H9 (cell line): Measurements from ENCODE around the gene DNAJC6. TPM values are rescaled to one million over a fixed set of nuclear protein-coding genes. Genes with fewer than 3 reads are reported as not detected.

Experiments
- DNase-seq: peaks from one replicate; pipeline ENCODE4 v3.0.0-alpha.2; 2017
- H2AFZ ChIP-seq: one replicate; pipeline ENCODE4 v1.6.1; 2013; ENCODE audit warnings: mild to moderate bottlenecking, low read length, control low read depth, moderate library complexity
- H2AK5ac ChIP-seq: 2 replicates; pipeline ENCODE4 v1.6.1; 2013; ENCODE audit warnings: low read length, control low read depth, mixed read lengths; ENCODE audit not compliant: insufficient read length
- H2BK120ac ChIP-seq: one replicate; pipeline ENCODE4 v1.6.1; 2013; ENCODE audit warnings: low read depth, mild to moderate bottlenecking, low read length, control low read depth, inconsistent platforms; ENCODE audit not compliant: poor library complexity, severe bottlenecking
- H2BK12ac ChIP-seq: 2 replicates; pipeline ENCODE4 v1.6.1; 2013; ENCODE audit warnings: low read length, control low read depth, mixed read lengths, low read depth; ENCODE audit not compliant: insufficient read length
- H2BK15ac ChIP-seq: 2 replicates; pipeline ENCODE4 v1.6.1; 2013; ENCODE audit warnings: low read depth, low read length, control low read depth
- H2BK20ac ChIP-seq: one replicate; pipeline ENCODE4 v1.6.1; 2013; ENCODE audit warnings: low read depth, mild to moderate bottlenecking, low read length, control low read depth, inconsistent platforms; ENCODE audit not compliant: poor library complexity, severe bottlenecking
- H2BK5ac ChIP-seq: 2 replicates; pipeline ENCODE4 v1.6.1; 2013; ENCODE audit warnings: low read length, control low read depth, mixed read lengths; ENCODE audit not compliant: insufficient read length
- H3K14ac ChIP-seq: 2 replicates; pipeline ENCODE4 v1.6.1; 2013; ENCODE audit warnings: low read length, control low read depth; ENCODE audit not compliant: insufficient read depth
- H3K18ac ChIP-seq: 2 replicates; pipeline ENCODE4 v1.6.1; 2013; ENCODE audit warnings: low read depth, mild to moderate bottlenecking, mixed read lengths, low read length, control low read depth; ENCODE audit not compliant: insufficient read length
- H3K23ac ChIP-seq: 2 replicates; pipeline ENCODE4 v1.6.1; 2013; ENCODE audit warnings: low read length, control low read depth, mixed read lengths, low read depth; ENCODE audit not compliant: insufficient read length
- H3K23me2 ChIP-seq: 2 replicates; pipeline ENCODE4 v1.6.1; 2013; ENCODE audit warnings: low read depth, mild to moderate bottlenecking, mixed read lengths, low read length, control low read depth; ENCODE audit not compliant: insufficient read length, poor library complexity, severe bottlenecking
- H3K27ac ChIP-seq: 2 replicates; pipeline ENCODE4 v1.5.1; 2013; ENCODE audit warnings: low read length, control low read depth, mixed read lengths, low read depth; ENCODE audit not compliant: insufficient read length
- H3K27me3 ChIP-seq: 2 replicates; pipeline ENCODE4 v1.6.1; 2013; ENCODE audit warnings: low read length, control low read depth, inconsistent platforms; ENCODE audit not compliant: insufficient read depth
- H3K4ac ChIP-seq: 2 replicates; pipeline ENCODE4 v1.6.1; 2013; ENCODE audit warnings: low read depth, mild to moderate bottlenecking, control low read depth, inconsistent platforms, low read length, moderate library complexity
- H3K4me1 ChIP-seq: 2 replicates; pipeline ENCODE4 v1.6.1; 2013; ENCODE audit warnings: low read length, control low read depth, inconsistent platforms; ENCODE audit not compliant: insufficient read depth
- H3K4me2 ChIP-seq: 2 replicates; pipeline ENCODE4 v1.6.1; 2013; ENCODE audit warnings: low read length, control low read depth, mixed read lengths; ENCODE audit not compliant: insufficient read length, insufficient read depth
- H3K56ac ChIP-seq: 2 replicates; pipeline ENCODE4 v1.6.1; 2013; ENCODE audit warnings: low read depth, mild to moderate bottlenecking, mixed read lengths, low read length, control low read depth; ENCODE audit not compliant: insufficient read length
- H3K79me1 ChIP-seq: 2 replicates; pipeline ENCODE4 v1.6.1; 2013; ENCODE audit warnings: low read depth, mild to moderate bottlenecking, moderate library complexity, low read length, control low read depth, inconsistent platforms; ENCODE audit not compliant: insufficient read depth, poor library complexity, severe bottlenecking
- H3K79me2 ChIP-seq: 2 replicates; pipeline ENCODE4 v1.6.1; 2013; ENCODE audit warnings: low read length, control low read depth, inconsistent platforms; ENCODE audit not compliant: insufficient read depth
- H3K9ac ChIP-seq: 2 replicates; pipeline ENCODE4 v1.6.1; 2013; ENCODE audit warnings: low read length, control low read depth, mixed read lengths; ENCODE audit not compliant: insufficient read length; ENCODE audit errors: extremely low read depth
- H3K9me3 ChIP-seq: one replicate; pipeline ENCODE4 v1.6.1; 2013; ENCODE audit warnings: low read depth, low read length, inconsistent platforms; ENCODE audit not compliant: control insufficient read depth
- H3T11ph ChIP-seq: one replicate; pipeline ENCODE4 v1.6.1; 2013; ENCODE audit warnings: mild to moderate bottlenecking, low read length, control low read depth, inconsistent platforms
- H4K20me1 ChIP-seq: one replicate; pipeline ENCODE4 v1.6.1; 2013; ENCODE audit not compliant: control insufficient read depth, insufficient read length, insufficient read depth
- H4K5ac ChIP-seq: 2 replicates; pipeline ENCODE4 v1.6.1; 2013; ENCODE audit warnings: low read depth, mild to moderate bottlenecking, mixed read lengths, low read length, control low read depth; ENCODE audit not compliant: insufficient read length
- H4K8ac ChIP-seq: replicated peaks from 2 replicates; pipeline ENCODE4 v1.6.1; 2013; ENCODE audit warnings: low read length, control low read depth, mixed read lengths, low read depth; ENCODE audit not compliant: insufficient read length
- H4K91ac ChIP-seq: 2 replicates; pipeline ENCODE4 v1.6.1; 2013; ENCODE audit warnings: low read depth, mild to moderate bottlenecking, moderate library complexity, mixed read lengths, low read length, control low read depth; ENCODE audit not compliant: insufficient read length
- H3K27ac Mint-ChIP-seq, 3 experiments: 2 replicates in 2 of 3; 3 replicates in 1 of 3; pipeline ENCODE4 v1.8.0; 2020 to 2021; ENCODE audit warnings: mixed read lengths in 3 of 3, mild to moderate bottlenecking in 1 of 3, moderate library complexity in 1 of 3
- H3K27me3 Mint-ChIP-seq: 2 replicates; pipeline ENCODE4 v1.8.0; 2021; ENCODE audit warnings: low read depth, mild to moderate bottlenecking, moderate library complexity, mixed read lengths
- H3K36me3 Mint-ChIP-seq, 3 experiments: 2 replicates in 2 of 3; 3 replicates in 1 of 3; pipeline ENCODE4 v1.8.0; 2020 to 2021; ENCODE audit warnings: low read depth in 3 of 3, mixed read lengths in 3 of 3; ENCODE audit not compliant: insufficient read depth in 1 of 3
- H3K4me1 Mint-ChIP-seq, 2 experiments: 2 replicates each; pipeline ENCODE4 v1.8.0; 2020; ENCODE audit warnings: mixed read lengths in 2 of 2
- H3K4me3 Mint-ChIP-seq, 2 experiments: 2 replicates in 1 of 2; 3 replicates in 1 of 2; pipeline ENCODE4 v1.8.0; 2020 to 2021; ENCODE audit warnings: mild to moderate bottlenecking in 2 of 2, mixed read lengths in 2 of 2, moderate library complexity in 1 of 2
- H3K9me3 Mint-ChIP-seq, 2 experiments: 2 replicates in 1 of 2; 3 replicates in 1 of 2; pipeline ENCODE4 v1.8.0; 2020; ENCODE audit warnings: mild to moderate bottlenecking in 2 of 2, mixed read lengths in 2 of 2, moderate library complexity in 1 of 2
- WGBS: extraction: QIAGEN DNeasy Blood & Tissue Kit; methylation state at CpG from one replicate; pipeline ENCODE4 v1.1.7; 2013; ENCODE audit warnings: missing lambda C conversion rate, low lambda C conversion rate, mixed read lengths; ENCODE audit not compliant: insufficient read length; ENCODE audit errors: extremely low coverage; 5-methylcytosine and 5-hydroxymethylcytosine counted together
- total RNA-seq: library from RNA; stranded (reverse); gene quantifications from 2 replicates; pipeline ENCODE4 v1.2.1, GENCODE V29; 2021
- TF ChIP-seq, protein P1 (sequence below): fragments of 200-600 bp; sonication (generic); conservative IDR thresholded peaks from 3 replicates; pipeline ENCODE4 v1.8.0; 2021; ENCODE audit warnings: antibody characterized with exemption, mild to moderate bottlenecking

DNAJC6 gene
- total RNA-seq, 1 experiment from 2014 or later = 2.2 TPM

- H3K27ac ChIP-seq = no peak overlapping the region
- H3K4ac ChIP-seq = no peak overlapping the region
- TF ChIP-seq, protein P1, sequence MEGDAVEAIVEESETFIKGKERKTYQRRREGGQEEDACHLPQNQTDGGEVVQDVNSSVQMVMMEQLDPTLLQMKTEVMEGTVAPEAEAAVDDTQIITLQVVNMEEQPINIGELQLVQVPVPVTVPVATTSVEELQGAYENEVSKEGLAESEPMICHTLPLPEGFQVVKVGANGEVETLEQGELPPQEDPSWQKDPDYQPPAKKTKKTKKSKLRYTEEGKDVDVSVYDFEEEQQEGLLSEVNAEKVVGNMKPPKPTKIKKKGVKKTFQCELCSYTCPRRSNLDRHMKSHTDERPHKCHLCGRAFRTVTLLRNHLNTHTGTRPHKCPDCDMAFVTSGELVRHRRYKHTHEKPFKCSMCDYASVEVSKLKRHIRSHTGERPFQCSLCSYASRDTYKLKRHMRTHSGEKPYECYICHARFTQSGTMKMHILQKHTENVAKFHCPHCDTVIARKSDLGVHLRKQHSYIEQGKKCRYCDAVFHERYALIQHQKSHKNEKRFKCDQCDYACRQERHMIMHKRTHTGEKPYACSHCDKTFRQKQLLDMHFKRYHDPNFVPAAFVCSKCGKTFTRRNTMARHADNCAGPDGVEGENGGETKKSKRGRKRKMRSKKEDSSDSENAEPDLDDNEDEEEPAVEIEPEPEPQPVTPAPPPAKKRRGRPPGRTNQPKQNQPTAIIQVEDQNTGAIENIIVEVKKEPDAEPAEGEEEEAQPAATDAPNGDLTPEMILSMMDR = no peak
- H3K79me1 ChIP-seq = no peaks in the 10 kb centered on the region
- no peak overlapping the region for H2BK120ac ChIP-seq
- H2BK15ac ChIP-seq = no peak overlapping the region
- no peaks in the 10 kb centered on the region for H3K79me2 ChIP-seq
- Mint-ChIP-seq H3K27me3 (no peaks in the 10 kb centered on the region), H3K4me3 (no peak overlapping the region), H3K27ac (no peak overlapping the region), H3K4me1 (peaks cover 7 to 8% of the 10 kb centered on the region in 2 experiments), H3K36me3 (no peaks in the 10 kb centered on the region), H3K9me3 (peaks cover 2 to 3% of the 10 kb centered on the region in 2 experiments; a peak in 3 of 5 replicates)
- no peak for DNase-seq
- H3K23me2 ChIP-seq = no peaks in the 10 kb centered on the region
- no CpG with 5 or more reads among the region's 6 CpGs for WGBS
- H3K9me3 ChIP-seq = no peaks in the 10 kb centered on the region
- no peaks in the 10 kb centered on the region for H3K27me3 ChIP-seq
- no peak overlapping the region for H3K14ac ChIP-seq
- H2BK20ac ChIP-seq = no peak overlapping the region
- no peak overlapping the region for H2AFZ ChIP-seq
- no peak overlapping the region for H4K91ac ChIP-seq
- no peak overlapping the region for H3K4me2 ChIP-seq
- no peak overlapping the region for H2BK5ac ChIP-seq
- no peak overlapping the region for H3T11ph ChIP-seq
- H3K4me1 ChIP-seq = no peaks in the 10 kb centered on the region; the same call in 1 of the 2 replicates
- no peak overlapping the region for H2BK12ac ChIP-seq
- no peak overlapping the region for H4K8ac ChIP-seq
- H3K18ac ChIP-seq = no peak overlapping the region
- no peak overlapping the region for H3K56ac ChIP-seq
- no peak overlapping the region for H3K23ac ChIP-seq
- no peaks in the 10 kb centered on the region for H4K20me1 ChIP-seq
- no peak overlapping the region for H4K5ac ChIP-seq
- no peak overlapping the region for H2AK5ac ChIP-seq
- no peak overlapping the region for H3K9ac ChIP-seq
These were observed 48.1 kb downstream of the DNAJC6 start for GRCh38 chr1:65357291-65357960.
